Subcutaneous adipose tissue (tissue), 4 donors: Measurements from ENCODE around the gene JUND. TPM values are rescaled to one million over a fixed set of nuclear protein-coding genes. Genes with fewer than 3 reads are reported as not detected.

Experiments used
- CTCF ChIP-seq: fragments of 450-650 bp; IDR thresholded peaks from one replicate; pipeline ENCODE4 v1.5.1; 2016; ENCODE audit warnings: low read depth, mild to moderate bottlenecking, control low read depth, antibody characterized with exemption, moderate library complexity
- total RNA-seq, 4 donors: library from RNA; depleted of rRNA; stranded (reverse); fragments of >200 nt; gene quantifications; one replicate each; pipeline ENCODE4 v1.1.0, GENCODE V29; 2016

The JUND gene
- total RNA-seq, 4 donors from 2014 or later = 101 to 314 (median 150) TPM

DNA sequence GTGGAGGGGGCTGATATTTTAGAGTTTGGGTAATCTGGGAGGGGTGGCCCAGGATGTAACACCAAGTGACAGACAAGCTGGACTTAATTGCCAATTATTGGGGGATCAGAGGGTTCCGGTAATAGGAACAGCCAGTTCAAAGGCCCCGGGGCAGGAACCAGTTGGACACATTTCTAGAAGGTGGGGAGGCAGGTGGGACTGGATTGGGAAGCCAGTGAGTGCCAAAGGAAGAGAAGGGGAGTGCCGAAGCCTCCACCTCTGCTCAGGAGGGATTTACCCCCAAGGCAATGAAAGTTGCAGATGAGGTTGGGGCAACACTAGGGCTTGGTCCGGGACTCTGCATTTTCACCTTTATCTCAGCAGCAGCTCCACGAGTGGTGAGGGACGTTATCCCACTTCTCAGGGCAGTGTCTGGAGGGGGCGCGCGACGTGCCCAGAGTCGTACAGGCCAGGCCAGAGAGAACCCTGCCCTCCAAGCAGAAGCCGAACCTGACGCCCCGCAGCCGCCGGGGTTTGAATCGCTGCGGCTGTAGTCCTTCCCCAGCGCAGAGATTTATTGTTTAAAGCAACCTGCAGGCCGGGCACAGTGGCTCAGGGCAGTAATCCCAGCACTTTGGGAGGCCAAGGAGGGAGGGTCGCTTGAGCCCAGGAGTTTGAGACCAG is 5.7 kb upstream of the JUND start:
- no peak for TF ChIP-seq CTCF

GRCh38 chr19:18284712-18285360 is 3.4 kb upstream of the JUND start:
- TF ChIP-seq CTCF = no peak

DNA sequence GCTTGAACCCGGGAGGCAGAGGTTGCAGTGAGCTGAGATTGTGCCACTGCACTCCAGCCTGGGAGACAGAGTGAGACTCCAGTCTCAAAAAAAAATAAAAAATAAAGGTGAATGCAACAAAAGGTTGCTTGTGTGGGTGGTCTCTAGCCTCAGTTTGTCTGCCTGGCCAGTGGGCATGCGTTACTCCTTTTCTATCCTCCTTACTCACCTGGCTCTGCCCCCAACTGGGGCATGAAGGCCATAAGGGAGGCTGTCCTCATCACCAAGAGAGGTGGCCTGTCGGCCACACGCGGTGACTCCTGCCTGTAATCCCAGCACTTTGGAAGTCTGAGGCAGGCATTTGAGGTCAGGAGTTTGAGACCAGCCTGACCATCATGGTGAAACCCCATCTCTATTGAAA is 1.9 kb upstream of the JUND start:
- no peak for TF ChIP-seq CTCF

- TF ChIP-seq CTCF = no peak
Observed at GRCh38 chr19:18282788-18283141, 1.3 kb upstream of the JUND start.

DNA sequence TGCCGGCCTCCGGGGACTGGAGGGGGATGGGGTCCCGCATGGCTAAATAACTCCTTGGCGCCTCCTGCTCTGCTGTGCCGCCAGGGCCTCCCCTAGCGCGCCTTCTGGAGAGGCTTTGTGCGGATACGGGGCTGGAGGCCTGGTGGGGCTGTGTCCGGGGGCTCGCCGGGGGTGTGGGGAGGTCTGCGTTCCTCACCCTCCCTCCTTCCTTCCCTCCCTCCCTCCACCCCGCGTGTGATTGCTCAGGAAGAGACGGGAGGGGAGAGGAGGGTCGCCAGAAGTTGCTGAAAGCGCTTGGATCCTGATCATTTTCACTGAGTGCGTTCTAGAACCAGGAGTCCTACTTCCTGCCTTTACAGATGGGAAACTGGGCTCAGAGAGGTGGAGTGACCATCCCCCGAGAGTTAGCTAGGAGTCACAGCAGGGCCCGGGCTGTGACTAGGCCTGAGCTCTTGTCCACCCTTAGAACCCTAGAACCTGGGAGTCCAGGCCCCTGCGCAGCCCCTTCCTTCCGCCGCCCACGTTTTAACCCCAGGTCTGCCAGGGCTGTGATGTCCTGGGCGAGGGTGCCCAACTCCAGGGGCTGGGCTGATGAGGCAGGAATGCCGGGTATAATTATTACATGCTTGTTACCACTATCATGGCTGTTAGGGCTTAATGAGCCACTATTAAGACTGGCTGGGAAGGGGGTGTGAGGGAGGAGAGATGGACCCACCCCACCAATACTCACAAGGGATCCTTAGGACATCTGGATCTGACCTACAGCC is 782 bp upstream of the JUND start:
- TF ChIP-seq CTCF = no peak

DNA sequence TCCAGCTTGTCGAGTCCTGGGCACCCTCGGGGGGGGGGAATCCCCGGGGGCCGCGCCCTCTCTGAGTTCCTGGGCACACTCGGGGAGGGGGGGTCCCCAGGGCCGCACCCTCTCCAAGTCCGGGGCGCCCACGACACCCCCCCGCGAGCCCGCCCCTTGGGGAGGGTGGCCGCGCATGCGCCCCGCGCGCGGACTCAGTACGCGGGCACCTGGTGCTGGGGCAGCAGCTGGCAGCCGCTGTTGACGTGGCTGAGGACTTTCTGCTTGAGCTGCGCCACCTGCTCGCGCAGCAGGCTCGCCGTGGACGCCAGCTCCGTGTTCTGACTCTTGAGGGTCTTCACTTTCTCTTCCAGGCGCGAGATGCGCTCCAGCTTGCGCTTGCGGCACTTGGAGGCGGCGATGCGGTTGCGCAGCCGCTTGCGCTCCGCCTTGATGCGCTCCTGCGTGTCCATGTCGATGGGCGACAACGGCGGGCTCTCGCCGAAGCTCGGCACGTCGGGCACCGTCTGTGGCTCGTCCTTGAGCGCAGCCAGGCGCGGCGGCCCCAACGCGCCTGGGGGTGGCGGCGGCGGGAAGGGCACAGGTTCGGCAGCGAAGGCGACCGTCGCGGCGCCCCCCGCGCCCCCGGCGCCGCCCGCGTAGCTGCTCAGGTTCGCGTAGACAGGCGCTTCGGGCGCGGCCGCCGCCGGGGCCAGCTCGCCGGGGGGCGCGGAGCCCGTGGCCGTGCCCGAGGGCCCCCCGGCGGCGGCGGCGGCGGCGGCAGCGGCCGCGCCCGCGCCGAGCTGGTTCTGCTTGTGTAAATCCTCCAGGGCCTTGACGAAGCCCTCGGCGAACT is 958 bp downstream of the JUND start:
- TF ChIP-seq CTCF = no peak
